Fibroblast of lung (primary cell): ENCODE results near the gene TMEM132D.

Source experiments
- CTCF ChIP-seq, 2 donors: IDR thresholded peaks in 1 of 2; conservative IDR thresholded peaks in 1 of 2; 1 replicate in 1 of 2; 2 replicates in 1 of 2; pipeline ENCODE4 v1.5.1; 2011 to 2012; ENCODE audit warnings: low read length in 2 of 2, control low read depth in 1 of 2, inconsistent platforms in 1 of 2, low read depth in 1 of 2, mild to moderate bottlenecking in 1 of 2
- EZH2 ChIP-seq: IDR thresholded peaks from 2 replicates; pipeline ENCODE4 v1.5.1; 2012; ENCODE audit warnings: low read length, control low read depth, mild to moderate bottlenecking; ENCODE audit errors: missing control alignments

- no peak for TF ChIP-seq CTCF (conservative IDR thresholded peaks at IDR 0.05 in 1 of 2, IDR thresholded peaks at IDR 0.05 in 1 of 2; ENCODE audit: low read depth in 1 of 2, low read length in 2 of 2)
- TF ChIP-seq EZH2: no peak
Observed at GRCh38 chr12:129109174-129110001, 794.4 kb downstream of the TMEM132D start.
